HepG2 (cell line): ENCODE results near the gene SEMA3B. TPM values are rescaled to one million over a fixed set of nuclear protein-coding genes. Genes with fewer than 3 reads are reported as not detected.

Experiments
- DMAP1 ChIP-seq: IDR thresholded peaks from 2 replicates; pipeline ENCODE4 v1.6.1; 2016
- FOXM1 ChIP-seq: sonication (generic); formaldehyde crosslinking; IDR thresholded peaks from 2 replicates; pipeline ENCODE4 v1.5.0; 2020; ENCODE audit warnings: missing genetic modification reagents
- RAD21 ChIP-seq: fragments of 450-650 bp; formaldehyde crosslinking; IDR thresholded peaks from 2 replicates; pipeline ENCODE4 v1.5.0; 2020; ENCODE audit warnings: mild to moderate bottlenecking
- RFX3 ChIP-seq: IDR thresholded peaks from 2 replicates; pipeline ENCODE4 v1.6.1; 2016; ENCODE audit warnings: missing biosample characterization, missing genetic modification reagents
- RXRA ChIP-seq: sonication (generic); formaldehyde crosslinking; IDR thresholded peaks from 2 replicates; pipeline ENCODE4 v1.5.1; 2020; ENCODE audit warnings: missing genetic modification reagents
- SRY ChIP-seq: sonication (generic); formaldehyde crosslinking; IDR thresholded peaks from 2 replicates; pipeline ENCODE4 v1.8.0; 2022; ENCODE audit warnings: mild to moderate bottlenecking, missing genetic modification reagents
- TEAD2 ChIP-seq: sonication (generic); formaldehyde crosslinking; IDR thresholded peaks from 2 replicates; pipeline ENCODE4 v1.9.0; 2021; ENCODE audit warnings: missing genetic modification reagents
- TGIF2 ChIP-seq: IDR thresholded peaks from 2 replicates; pipeline ENCODE4 v1.6.1; 2016; ENCODE audit warnings: control low read depth, missing compliant biosample characterization
- TMF1 ChIP-seq: sonication (generic); formaldehyde crosslinking; IDR thresholded peaks from 2 replicates; pipeline ENCODE4 v1.8.1; 2022; ENCODE audit warnings: low read depth, missing genetic modification reagents
- ZBTB7A ChIP-seq: sonication (generic); formaldehyde crosslinking; IDR thresholded peaks from 2 replicates; pipeline ENCODE4 v1.8.0; 2022; ENCODE audit warnings: mild to moderate bottlenecking, missing genetic modification reagents
- ZBTB8A ChIP-seq: sonication (generic); formaldehyde crosslinking; IDR thresholded peaks from 2 replicates; pipeline ENCODE4 v1.4.0; 2020; ENCODE audit warnings: mild to moderate bottlenecking, low read depth, missing genetic modification reagents, borderline replicate concordance
- ZNF234 ChIP-seq: sonication (generic); formaldehyde crosslinking; conservative IDR thresholded peaks from 2 replicates; pipeline ENCODE4 v1.5.1; 2020; ENCODE audit warnings: mild to moderate bottlenecking, missing genetic modification reagents
- polyA plus RNA-seq, 8 experiments: library from polyadenylated mRNA; depleted of rRNA in 3 of 8; stranded (reverse) in 7 of 8; unstranded in 1 of 8; fragments of >200 nt; fragmentation: Illumina TruSeq in 4 of 8; extraction: Trizol in 4 of 8; gene quantifications; 2 replicates each; pipeline versions ENCODE4 v1.2.1 to v1.2.3, GENCODE V29; 2011 to 2016; ENCODE audit warnings: low read depth in 4 of 8, missing spikeins in 1 of 8, mixed read lengths in 1 of 8; ENCODE audit not compliant: insufficient read depth in 1 of 8
- total RNA-seq, 5 experiments: library from RNA; depleted of rRNA; stranded (reverse); fragments of >200 nt; fragmentation: Illumina TruSeq; extraction: Trizol; gene quantifications; 2 replicates each; pipeline ENCODE4 v1.2.3, GENCODE V29; 2016; ENCODE audit warnings: low read depth in 1 of 5
- TF ChIP-seq, protein P1 (sequence below), 2 experiments: sonication (generic) in 1 of 2; formaldehyde crosslinking in 1 of 2; IDR thresholded peaks; 2 replicates each; pipeline versions ENCODE4 v1.4.0 to v1.6.1; 2016 to 2020; ENCODE audit warnings: borderline replicate concordance in 1 of 2, low read depth in 1 of 2, mild to moderate bottlenecking in 1 of 2, missing genetic modification reagents in 1 of 2
- TF ChIP-seq, protein P2 (sequence below): sonication (generic); formaldehyde crosslinking; conservative IDR thresholded peaks from 2 replicates; pipeline ENCODE4 v1.8.1; 2023; ENCODE audit warnings: missing genetic modification reagents
- TF ChIP-seq, protein P3 (sequence below): sonication (generic); formaldehyde crosslinking; IDR thresholded peaks from 2 replicates; pipeline ENCODE4 v1.5.0; 2020; ENCODE audit warnings: mild to moderate bottlenecking, missing genetic modification reagents, borderline replicate concordance
- TF ChIP-seq, protein P4 (sequence below): sonication (generic); formaldehyde crosslinking; IDR thresholded peaks from 2 replicates; pipeline ENCODE4 v1.8.0; 2022; ENCODE audit warnings: mild to moderate bottlenecking, missing genetic modification reagents, moderate library complexity
- TF ChIP-seq, protein P5 (sequence below): sonication (generic); formaldehyde crosslinking; IDR thresholded peaks from 2 replicates; pipeline ENCODE4 v1.5.0; 2020; ENCODE audit warnings: mild to moderate bottlenecking, missing genetic modification reagents

The SEMA3B gene
- total and polyA plus RNA-seq, 2 of the 13 experiments (the other 11 are each of a cell fraction or from before 2014, with no cell fraction given) = 93.2 to 158 TPM

DNA sequence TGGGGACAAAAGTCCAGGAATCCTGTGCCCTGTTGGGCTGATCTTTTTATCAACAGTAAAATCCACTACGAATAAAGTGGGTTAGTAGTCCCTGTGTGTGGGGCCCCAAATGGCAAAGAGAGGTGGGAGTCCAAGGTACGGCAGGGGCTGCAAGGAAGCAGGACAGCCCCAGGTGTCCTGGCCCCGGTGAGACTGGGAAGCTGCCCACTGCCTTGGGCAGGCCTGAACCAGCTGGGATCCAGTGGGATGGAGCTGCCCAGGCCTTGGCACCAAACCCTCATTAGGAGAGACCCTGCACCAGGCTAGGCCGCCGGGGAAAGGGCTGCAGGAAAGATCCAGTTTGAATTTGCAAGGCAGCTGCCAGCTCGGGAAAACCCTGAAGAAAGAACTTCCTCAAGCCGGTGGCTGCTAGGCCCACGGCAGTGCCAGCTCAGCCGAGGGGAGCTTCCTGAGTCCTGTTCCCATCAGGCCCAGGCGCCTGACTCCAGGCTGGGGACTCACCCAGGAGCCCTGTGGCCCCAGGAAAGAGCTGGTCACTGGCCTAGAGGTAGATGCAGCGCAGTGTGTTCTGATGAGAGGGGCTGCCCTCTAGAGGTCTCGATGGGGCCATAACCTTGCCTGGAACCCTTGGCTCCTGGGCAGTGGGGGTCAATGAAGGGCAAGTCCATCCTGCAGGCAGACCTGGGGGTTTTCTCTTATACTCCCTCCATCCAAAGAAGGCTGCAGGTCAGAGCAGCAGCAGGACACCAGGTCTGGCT lies 47.4 kb upstream of the SEMA3B start (continued):
- 0 out of 2 replicates have a peak, but pooled peaks have one; percentile 29 for TF ChIP-seq ZNF234 (CRISPR knock-in tag)
- TF ChIP-seq TGIF2 = no peak; the same call in 1 of the 2 replicates
- peak; percentile 93 for TF ChIP-seq RAD21 (CRISPR knock-in tag)
- TF ChIP-seq RXRA (CRISPR knock-in tag) = peak; percentile 86
- no peak for TF ChIP-seq RFX3 (CRISPR knock-in tag)
- TF ChIP-seq, protein P1, sequence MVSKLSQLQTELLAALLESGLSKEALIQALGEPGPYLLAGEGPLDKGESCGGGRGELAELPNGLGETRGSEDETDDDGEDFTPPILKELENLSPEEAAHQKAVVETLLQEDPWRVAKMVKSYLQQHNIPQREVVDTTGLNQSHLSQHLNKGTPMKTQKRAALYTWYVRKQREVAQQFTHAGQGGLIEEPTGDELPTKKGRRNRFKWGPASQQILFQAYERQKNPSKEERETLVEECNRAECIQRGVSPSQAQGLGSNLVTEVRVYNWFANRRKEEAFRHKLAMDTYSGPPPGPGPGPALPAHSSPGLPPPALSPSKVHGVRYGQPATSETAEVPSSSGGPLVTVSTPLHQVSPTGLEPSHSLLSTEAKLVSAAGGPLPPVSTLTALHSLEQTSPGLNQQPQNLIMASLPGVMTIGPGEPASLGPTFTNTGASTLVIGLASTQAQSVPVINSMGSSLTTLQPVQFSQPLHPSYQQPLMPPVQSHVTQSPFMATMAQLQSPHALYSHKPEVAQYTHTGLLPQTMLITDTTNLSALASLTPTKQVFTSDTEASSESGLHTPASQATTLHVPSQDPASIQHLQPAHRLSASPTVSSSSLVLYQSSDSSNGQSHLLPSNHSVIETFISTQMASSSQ (IDR thresholded peaks at IDR 0.05; ENCODE audit: low read depth) = no peak
- TF ChIP-seq, protein P1 (CRISPR knock-in tag; IDR thresholded peaks at IDR 0.05; ENCODE audit: borderline replicate concordance) = peak; percentile 38; the same call in 1 of the 2 replicates
- peak; percentile 34; the same call in 1 of the 2 replicates for TF ChIP-seq DMAP1 (CRISPR knock-in tag)
- TF ChIP-seq, protein P2, sequence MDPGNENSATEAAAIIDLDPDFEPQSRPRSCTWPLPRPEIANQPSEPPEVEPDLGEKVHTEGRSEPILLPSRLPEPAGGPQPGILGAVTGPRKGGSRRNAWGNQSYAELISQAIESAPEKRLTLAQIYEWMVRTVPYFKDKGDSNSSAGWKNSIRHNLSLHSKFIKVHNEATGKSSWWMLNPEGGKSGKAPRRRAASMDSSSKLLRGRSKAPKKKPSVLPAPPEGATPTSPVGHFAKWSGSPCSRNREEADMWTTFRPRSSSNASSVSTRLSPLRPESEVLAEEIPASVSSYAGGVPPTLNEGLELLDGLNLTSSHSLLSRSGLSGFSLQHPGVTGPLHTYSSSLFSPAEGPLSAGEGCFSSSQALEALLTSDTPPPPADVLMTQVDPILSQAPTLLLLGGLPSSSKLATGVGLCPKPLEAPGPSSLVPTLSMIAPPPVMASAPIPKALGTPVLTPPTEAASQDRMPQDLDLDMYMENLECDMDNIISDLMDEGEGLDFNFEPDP = no peak
- TF ChIP-seq FOXM1 (CRISPR knock-in tag) = no peak
- TF ChIP-seq, protein P3, sequence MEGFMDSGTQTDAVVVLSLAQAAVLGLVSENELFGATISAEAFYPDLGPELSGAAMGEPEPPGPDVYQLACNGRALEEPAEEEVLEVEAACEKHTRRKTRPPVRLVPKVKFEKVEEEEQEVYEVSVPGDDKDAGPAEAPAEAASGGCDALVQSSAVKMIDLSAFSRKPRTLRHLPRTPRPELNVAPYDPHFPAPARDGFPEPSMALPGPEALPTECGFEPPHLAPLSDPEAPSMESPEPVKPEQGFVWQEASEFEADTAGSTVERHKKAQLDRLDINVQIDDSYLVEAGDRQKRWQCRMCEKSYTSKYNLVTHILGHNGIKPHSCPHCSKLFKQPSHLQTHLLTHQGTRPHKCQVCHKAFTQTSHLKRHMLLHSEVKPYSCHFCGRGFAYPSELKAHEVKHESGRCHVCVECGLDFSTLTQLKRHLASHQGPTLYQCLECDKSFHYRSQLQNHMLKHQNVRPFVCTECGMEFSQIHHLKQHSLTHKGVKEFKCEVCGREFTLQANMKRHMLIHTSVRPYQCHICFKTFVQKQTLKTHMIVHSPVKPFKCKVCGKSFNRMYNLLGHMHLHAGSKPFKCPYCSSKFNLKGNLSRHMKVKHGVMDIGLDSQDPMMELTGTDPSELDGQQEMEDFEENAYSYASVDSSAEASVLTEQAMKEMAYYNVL (CRISPR knock-in tag) = 0 out of 2 replicates have a peak, but pooled peaks have one; percentile 54
- TF ChIP-seq, protein P4, sequence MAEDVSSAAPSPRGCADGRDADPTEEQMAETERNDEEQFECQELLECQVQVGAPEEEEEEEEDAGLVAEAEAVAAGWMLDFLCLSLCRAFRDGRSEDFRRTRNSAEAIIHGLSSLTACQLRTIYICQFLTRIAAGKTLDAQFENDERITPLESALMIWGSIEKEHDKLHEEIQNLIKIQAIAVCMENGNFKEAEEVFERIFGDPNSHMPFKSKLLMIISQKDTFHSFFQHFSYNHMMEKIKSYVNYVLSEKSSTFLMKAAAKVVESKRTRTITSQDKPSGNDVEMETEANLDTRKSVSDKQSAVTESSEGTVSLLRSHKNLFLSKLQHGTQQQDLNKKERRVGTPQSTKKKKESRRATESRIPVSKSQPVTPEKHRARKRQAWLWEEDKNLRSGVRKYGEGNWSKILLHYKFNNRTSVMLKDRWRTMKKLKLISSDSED = no peak
- TF ChIP-seq ZBTB7A = peak; percentile 80; the same call in 1 of the 2 replicates
- TF ChIP-seq, protein P5, sequence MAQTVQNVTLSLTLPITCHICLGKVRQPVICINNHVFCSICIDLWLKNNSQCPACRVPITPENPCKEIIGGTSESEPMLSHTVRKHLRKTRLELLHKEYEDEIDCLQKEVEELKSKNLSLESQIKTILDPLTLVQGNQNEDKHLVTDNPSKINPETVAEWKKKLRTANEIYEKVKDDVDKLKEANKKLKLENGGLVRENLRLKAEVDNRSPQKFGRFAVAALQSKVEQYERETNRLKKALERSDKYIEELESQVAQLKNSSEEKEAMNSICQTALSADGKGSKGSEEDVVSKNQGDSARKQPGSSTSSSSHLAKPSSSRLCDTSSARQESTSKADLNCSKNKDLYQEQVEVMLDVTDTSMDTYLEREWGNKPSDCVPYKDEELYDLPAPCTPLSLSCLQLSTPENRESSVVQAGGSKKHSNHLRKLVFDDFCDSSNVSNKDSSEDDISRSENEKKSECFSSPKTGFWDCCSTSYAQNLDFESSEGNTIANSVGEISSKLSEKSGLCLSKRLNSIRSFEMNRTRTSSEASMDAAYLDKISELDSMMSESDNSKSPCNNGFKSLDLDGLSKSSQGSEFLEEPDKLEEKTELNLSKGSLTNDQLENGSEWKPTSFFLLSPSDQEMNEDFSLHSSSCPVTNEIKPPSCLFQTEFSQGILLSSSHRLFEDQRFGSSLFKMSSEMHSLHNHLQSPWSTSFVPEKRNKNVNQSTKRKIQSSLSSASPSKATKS (CRISPR knock-in tag) = no peak
- TF ChIP-seq TEAD2 = no peak
- 0 out of 2 replicates have a peak, but pooled peaks have one; percentile 61 for TF ChIP-seq TMF1 (CRISPR knock-in tag)
- no peak for TF ChIP-seq SRY (CRISPR knock-in tag)
- peak; percentile 77; the same call in 1 of the 2 replicates for TF ChIP-seq ZBTB8A (CRISPR knock-in tag)
